T-helper 1 cell treated with Interleukin-12 subunit alpha and Interleukin-12 subunit beta and Interleukin-4 antibody, amounts not matched to agents 30 μg/mL and 1 μg/mL, for 36 hours (primary cell): Measurements from ENCODE around the gene IFITM5.
A peak's percentile ranks its signal among the peaks of the same experiment; 100 is the strongest.
"Not testable (repeated sequence)": the region's sequence is repeated elsewhere in the genome, so short reads cannot be mapped to it uniquely, and the experiment has no call there.

ENCODE experiments used
- H3K27ac Mint-ChIP-seq: one replicate; pipeline ENCODE4 v1.8.0; 2021; ENCODE audit warnings: mild to moderate bottlenecking, mixed read lengths
- H3K27me3 Mint-ChIP-seq: one replicate; pipeline ENCODE4 v1.8.0; 2021; ENCODE audit warnings: low read depth, mixed read lengths
- H3K36me3 Mint-ChIP-seq: one replicate; pipeline ENCODE4 v1.8.0; 2021; ENCODE audit warnings: low read depth, mixed read lengths
- H3K4me1 Mint-ChIP-seq: one replicate; pipeline ENCODE4 v1.8.0; 2021; ENCODE audit warnings: low read depth, mixed read lengths
- H3K4me3 Mint-ChIP-seq: one replicate; pipeline ENCODE4 v1.8.0; 2021; ENCODE audit warnings: mild to moderate bottlenecking, moderate library complexity, mixed read lengths
- H3K9me3 Mint-ChIP-seq: one replicate; pipeline ENCODE4 v1.8.0; 2021; ENCODE audit warnings: mixed read lengths

IFITM5 gene

GRCh38 chr11:299081-299891 is at the start of gene IFITM5:
IFITM5 (minus strand) TSS chr11:299526; CDS start chr11:299490, 36 bp downstream.
- no peak within 1 kb of the TSS for H3K4me3 Mint-ChIP-seq
- peaks cover 9% of the 10 kb centered on the region for H3K4me1 Mint-ChIP-seq
- no peak within 1 kb of the TSS for H3K27ac Mint-ChIP-seq
- H3K36me3 Mint-ChIP-seq = no peaks in the 10 kb centered on the region
- no peaks in the 10 kb centered on the region for H3K9me3 Mint-ChIP-seq
- peaks cover 14% of the 10 kb centered on the region for H3K27me3 Mint-ChIP-seq

- peaks cover 28% of the 10 kb centered on the region for H3K27me3 Mint-ChIP-seq
- H3K36me3 Mint-ChIP-seq = no peaks in the 10 kb centered on the region
- H3K4me3 Mint-ChIP-seq = no peak overlapping the region
- no peak overlapping the region for H3K27ac Mint-ChIP-seq
- H3K4me1 Mint-ChIP-seq = peaks cover 15% of the 10 kb centered on the region
- H3K9me3 Mint-ChIP-seq = no peaks in the 10 kb centered on the region
Measured at GRCh38 chr11:346529-346928, 47.2 kb upstream of the IFITM5 start.

GRCh38 chr11:344836-345578 is 45.7 kb upstream of the IFITM5 start:
- Mint-ChIP-seq H3K27me3 (peaks cover 33% of the 10 kb centered on the region), H3K4me3 (no peak overlapping the region), H3K27ac (no peak overlapping the region), H3K36me3 (peaks cover 3% of the 10 kb centered on the region), H3K4me1 (peaks cover 9% of the 10 kb centered on the region), H3K9me3 (no peaks in the 10 kb centered on the region)

DNA sequence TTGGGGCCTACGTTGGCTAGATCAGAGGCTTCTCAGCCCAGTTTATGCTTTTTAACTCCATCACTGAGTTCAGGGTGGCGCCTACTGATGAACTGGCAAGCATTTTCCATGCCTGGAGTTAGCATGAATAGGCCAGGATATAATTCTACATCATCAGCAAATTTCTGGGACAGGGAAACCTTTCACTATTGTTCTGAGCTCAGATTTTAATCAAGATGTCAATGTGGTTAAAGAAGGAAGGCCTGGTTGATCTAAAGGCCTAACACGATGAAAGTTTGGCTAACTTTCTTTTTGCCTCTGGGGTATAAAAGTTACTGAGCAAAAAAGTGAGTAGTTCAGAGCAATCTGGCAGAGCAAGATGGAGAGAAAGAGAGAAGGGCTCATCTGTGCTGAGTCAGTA is 43.0 kb upstream of the IFITM5 start:
- Mint-ChIP-seq H3K27ac (peak overlapping the region; percentile 11), H3K4me3 (no peak overlapping the region), H3K9me3 (no peaks in the 10 kb centered on the region)

GRCh38 chr11:340539-341512 is 41.5 kb upstream of the IFITM5 start:
- Mint-ChIP-seq H3K9me3 (no peaks in the 10 kb centered on the region), H3K36me3 (peaks cover 3% of the 10 kb centered on the region), H3K4me1 (peaks cover 10% of the 10 kb centered on the region), H3K4me3 (no peak overlapping the region), H3K27me3 (peaks cover 25% of the 10 kb centered on the region), H3K27ac (no peak overlapping the region)

More for the DNA sequence above, 43.0 kb upstream of the IFITM5 start:
- Mint-ChIP-seq H3K4me1 (peaks cover 9% of the 10 kb centered on the region), H3K27me3 (peaks cover 33% of the 10 kb centered on the region), H3K36me3 (peaks cover 3% of the 10 kb centered on the region)

DNA sequence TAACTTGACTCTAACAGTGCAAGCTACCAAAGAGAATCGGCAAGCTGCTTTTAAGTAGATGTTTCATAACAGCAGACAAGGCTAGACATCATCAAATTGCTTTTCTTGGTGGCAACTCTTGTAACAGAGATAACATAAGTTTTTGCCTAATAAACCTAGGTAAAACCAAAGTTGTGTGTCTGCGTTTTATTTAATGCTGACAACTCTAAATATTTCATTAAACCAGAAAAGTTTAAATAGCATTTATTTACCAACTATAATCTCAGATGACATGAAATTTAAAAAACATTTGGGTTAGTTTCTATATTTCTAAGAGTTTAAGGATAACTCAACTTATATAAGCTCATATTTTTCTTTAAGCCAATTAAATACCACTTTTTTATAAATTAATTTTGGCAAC is 40.6 kb upstream of the IFITM5 start:
- no peaks in the 10 kb centered on the region for H3K9me3 Mint-ChIP-seq
- H3K36me3 Mint-ChIP-seq = peaks cover 3% of the 10 kb centered on the region
- H3K4me1 Mint-ChIP-seq = peaks cover 10% of the 10 kb centered on the region
- H3K27me3 Mint-ChIP-seq = peaks cover 17% of the 10 kb centered on the region
- H3K27ac Mint-ChIP-seq = no peak overlapping the region
- H3K4me3 Mint-ChIP-seq = no peak overlapping the region

- Mint-ChIP-seq H3K27ac (no peak overlapping the region), H3K4me1 (peaks cover 10% of the 10 kb centered on the region), H3K27me3 (peaks cover 17% of the 10 kb centered on the region), H3K4me3 (no peak overlapping the region), H3K9me3 (peaks cover 4% of the 10 kb centered on the region), H3K36me3 (peaks cover 3% of the 10 kb centered on the region)
Measured at GRCh38 chr11:337711-338110, 38.4 kb upstream of the IFITM5 start.

DNA sequence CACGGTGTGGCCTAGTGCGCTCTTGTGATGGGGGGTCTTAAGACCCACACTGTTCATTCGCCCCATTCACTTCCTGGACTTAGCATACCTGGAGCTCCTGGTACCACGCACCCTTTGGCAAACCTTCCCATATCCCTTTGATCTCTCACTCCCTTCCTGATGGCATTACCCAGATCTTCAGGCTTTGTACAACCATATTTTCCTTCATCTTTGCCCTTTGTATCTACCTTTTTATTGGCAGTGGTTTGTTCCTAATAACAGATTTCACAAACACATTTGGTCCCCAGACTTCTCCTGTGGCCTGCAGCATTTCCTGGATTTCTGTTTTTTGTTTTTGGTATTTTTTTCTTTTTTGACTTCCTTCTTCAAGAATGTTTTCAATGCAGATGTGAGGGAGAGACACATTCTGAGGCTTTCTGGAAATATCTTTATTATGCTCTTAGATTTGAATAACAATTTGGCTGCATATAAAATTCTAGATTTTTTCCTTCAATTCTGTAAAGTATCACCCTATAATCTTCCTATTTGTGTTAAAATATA is 37.4 kb upstream of the IFITM5 start:
- Mint-ChIP-seq H3K27ac (no peak overlapping the region), H3K9me3 (peaks cover 4% of the 10 kb centered on the region), H3K4me3 (no peak overlapping the region), H3K36me3 (peaks cover 3% of the 10 kb centered on the region), H3K27me3 (peaks cover 16% of the 10 kb centered on the region), H3K4me1 (peaks cover 10% of the 10 kb centered on the region)

- Mint-ChIP-seq H3K4me1 (peaks cover 14% of the 10 kb centered on the region), H3K27ac (no peak overlapping the region)
Measured at GRCh38 chr11:335779-336658, 36.7 kb upstream of the IFITM5 start.

GRCh38 chr11:334264-334994 is 35.1 kb upstream of the IFITM5 start:
- H3K36me3 Mint-ChIP-seq = no peaks in the 10 kb centered on the region
- no peak overlapping the region for H3K4me3 Mint-ChIP-seq
- H3K4me1 Mint-ChIP-seq = peaks cover 21% of the 10 kb centered on the region
- peaks cover 4% of the 10 kb centered on the region for H3K9me3 Mint-ChIP-seq
- H3K27me3 Mint-ChIP-seq = no peaks in the 10 kb centered on the region
- H3K27ac Mint-ChIP-seq = no peak overlapping the region

More at GRCh38 chr11:335779-336658, 36.7 kb upstream of the IFITM5 start:
- H3K36me3 Mint-ChIP-seq = peaks cover 3% of the 10 kb centered on the region
- no peak overlapping the region for H3K4me3 Mint-ChIP-seq
- H3K27me3 Mint-ChIP-seq = peaks cover 9% of the 10 kb centered on the region
- H3K9me3 Mint-ChIP-seq = peaks cover 4% of the 10 kb centered on the region

DNA sequence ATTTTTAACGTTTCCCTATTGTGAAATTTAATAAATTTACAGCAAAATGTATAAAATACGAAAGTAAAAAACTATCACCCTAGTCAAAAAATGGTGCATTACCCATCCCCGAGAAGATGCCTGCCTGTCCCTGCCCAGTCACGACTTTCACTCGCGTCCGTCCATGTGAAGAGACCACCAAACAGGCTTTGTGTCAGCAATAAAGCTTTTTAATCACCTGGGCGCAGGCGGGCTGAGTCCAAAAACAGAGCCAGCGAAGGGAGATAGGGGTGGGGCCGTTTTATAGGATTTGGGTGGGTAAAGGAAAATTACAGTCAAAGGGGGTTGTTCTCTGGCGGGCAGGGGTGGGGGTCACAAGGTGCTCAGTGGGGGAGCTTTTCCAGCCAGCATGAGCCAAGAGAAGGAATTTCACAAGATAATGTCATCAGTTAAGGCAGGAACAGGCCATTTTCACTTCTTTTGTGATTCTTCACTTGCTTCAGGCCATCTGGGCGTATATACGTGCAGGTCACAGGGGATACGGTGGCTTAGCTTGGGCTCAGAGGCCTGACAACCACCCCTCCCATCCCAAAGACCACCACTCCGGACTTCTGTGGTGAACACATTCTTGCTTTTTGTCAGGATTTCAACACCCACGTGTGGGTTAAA is 34.4 kb upstream of the IFITM5 start:
- peaks cover 26% of the 10 kb centered on the region for H3K4me1 Mint-ChIP-seq
- not testable (repeated sequence) for H3K27me3 Mint-ChIP-seq, H3K9me3 Mint-ChIP-seq, H3K36me3 Mint-ChIP-seq, H3K4me3 Mint-ChIP-seq, H3K27ac Mint-ChIP-seq

DNA sequence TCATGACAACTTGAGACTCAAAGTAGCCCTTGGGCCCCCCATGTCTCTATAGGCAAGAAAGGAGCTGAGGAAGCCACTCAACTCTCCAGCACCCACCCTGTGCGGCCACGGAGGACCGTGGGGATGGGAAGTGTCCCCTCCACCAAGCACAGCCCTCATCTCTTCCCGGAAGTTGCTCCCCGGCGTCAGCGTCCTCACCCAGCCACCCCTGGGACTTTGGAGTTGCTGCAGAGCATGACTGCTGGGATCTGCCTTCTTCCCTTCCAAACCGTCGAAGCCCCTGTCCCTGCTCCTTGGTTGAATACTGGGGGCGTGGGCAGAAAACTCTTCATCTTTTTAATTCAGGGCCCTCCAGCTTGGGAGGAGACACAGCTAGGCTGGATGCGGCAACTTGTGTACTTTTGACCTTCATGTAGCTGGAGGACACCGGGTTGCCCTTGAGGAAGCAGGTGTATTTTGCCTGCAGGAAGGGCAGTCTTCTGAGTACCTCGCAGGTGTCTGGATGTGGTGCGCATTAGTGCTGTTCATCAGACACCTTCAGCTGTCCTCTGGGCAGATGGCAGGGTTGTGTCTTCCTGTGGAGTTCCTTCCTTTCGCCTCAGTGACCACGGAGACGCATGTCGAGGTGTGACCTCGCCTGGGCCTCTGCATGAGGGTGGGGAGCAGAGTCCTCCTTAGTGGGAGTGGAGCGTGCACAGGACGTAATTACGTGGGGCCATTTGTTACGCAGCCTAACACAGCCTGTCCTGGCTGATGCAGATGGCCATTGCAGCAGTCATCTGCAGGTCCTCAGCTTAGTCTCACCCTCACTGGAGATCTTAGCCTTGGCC is 33.5 kb upstream of the IFITM5 start:
- Mint-ChIP-seq H3K27me3 (no peaks in the 10 kb centered on the region), H3K36me3 (no peaks in the 10 kb centered on the region), H3K27ac (no peak overlapping the region), H3K4me3 (no peak overlapping the region), H3K4me1 (peaks cover 27% of the 10 kb centered on the region), H3K9me3 (peaks cover 4% of the 10 kb centered on the region)
